H54 (cell line): Measurements from ENCODE around the gene SLC6A13.

Experiments
- DNase-seq: peaks from one replicate; pipeline ENCODE4 v3.0.0; 2011; ENCODE audit warnings: low spot score, mixed read lengths; ENCODE audit not compliant: insufficient read length
- FAIRE-seq: peaks from 3 replicates; lab custom pipeline; 2011; peaks lifted over from hg19 to GRCh38; lab: Jason Lieb, UNC
- POLR2A ChIP-seq: IDR thresholded peaks from 2 replicates; pipeline ENCODE4 v1.6.1; 2011; ENCODE audit warnings: low read depth, mild to moderate bottlenecking, low read length

Gene SLC6A13

GRCh38 chr12:275812-276211 is 13.2 kb upstream of the SLC6A13 start:
- FAIRE-seq: no peak
- no peak for TF ChIP-seq POLR2A

GRCh38 chr12:273382-273781 is 10.7 kb upstream of the SLC6A13 start:
- no peak for FAIRE-seq
- no peak for TF ChIP-seq POLR2A

More at GRCh38 chr12:275812-276211, 13.2 kb upstream of the SLC6A13 start:
- DNase-seq: no peak

GRCh38 chr12:272942-273341 is 10.3 kb upstream of the SLC6A13 start:
- DNase-seq (no peak), FAIRE-seq (no peak)
- no peak for TF ChIP-seq POLR2A

More at GRCh38 chr12:273382-273781, 10.7 kb upstream of the SLC6A13 start:
- DNase-seq: no peak

- DNase-seq (no peak), FAIRE-seq (no peak)
- TF ChIP-seq POLR2A: no peak
These were observed 8.5 kb upstream of the SLC6A13 start for GRCh38 chr12:271161-271560.

GRCh38 chr12:269191-269590 is 6.6 kb upstream of the SLC6A13 start:
- FAIRE-seq (no peak), DNase-seq (no peak)
- TF ChIP-seq POLR2A: no peak

- TF ChIP-seq POLR2A: no peak
- DNase-seq: no peak
- FAIRE-seq: no peak
These were observed 5.8 kb upstream of the SLC6A13 start for GRCh38 chr12:268483-268840.

- FAIRE-seq (no peak), DNase-seq (no peak)
- TF ChIP-seq POLR2A: no peak
These were observed 5.2 kb upstream of the SLC6A13 start for GRCh38 chr12:267581-268482.

GRCh38 chr12:265096-265495 is 2.5 kb upstream of the SLC6A13 start:
- FAIRE-seq (no peak), DNase-seq (no peak)
- TF ChIP-seq POLR2A: no peak

GRCh38 chr12:264269-264668 is 1.6 kb upstream of the SLC6A13 start:
- TF ChIP-seq POLR2A: no peak
- FAIRE-seq (no peak), DNase-seq (no peak)

GRCh38 chr12:263574-263973 is 938 bp upstream of the SLC6A13 start:
- no peak for DNase-seq
- no peak for FAIRE-seq

GRCh38 chr12:262113-262512 is 523 bp downstream of the SLC6A13 start:
- TF ChIP-seq POLR2A: no peak
- FAIRE-seq (no peak), DNase-seq (no peak)

More at GRCh38 chr12:263574-263973, 938 bp upstream of the SLC6A13 start:
- no peak for TF ChIP-seq POLR2A

- DNase-seq (no peak), FAIRE-seq (no peak)
- TF ChIP-seq POLR2A: no peak
These were observed 4.9 kb downstream of the SLC6A13 start for GRCh38 chr12:257521-258321.

GRCh38 chr12:256958-257357 is 5.7 kb downstream of the SLC6A13 start:
- FAIRE-seq: no peak
- TF ChIP-seq POLR2A: no peak
- no peak for DNase-seq

- TF ChIP-seq POLR2A: no peak
- FAIRE-seq: no peak
- no peak for DNase-seq
These were observed 6.4 kb downstream of the SLC6A13 start for GRCh38 chr12:256225-256624.
